Uterus (tissue), 4 donors: ENCODE results near the gene SYMPK. TPM values are rescaled to one million over a fixed set of nuclear protein-coding genes. Genes with fewer than 3 reads are reported as not detected.

Experiments
- DNase-seq, 2 donors: peaks; one replicate each; pipeline ENCODE4 v3.0.0-alpha.2; 2019 to 2020
- H3K27ac ChIP-seq, 2 donors: fragments of 200-600 bp; sonication (generic); 1 replicate in 1 of 2; 2 replicates in 1 of 2; pipeline ENCODE4 v1.5.1; 2016 to 2018
- H3K27me3 ChIP-seq, 2 donors: fragments of 200-600 bp; sonication (generic); one replicate each; pipeline ENCODE4 v1.5.1; 2018 to 2019; ENCODE audit warnings: control low read depth in 1 of 2
- H3K36me3 ChIP-seq, 2 donors: fragments of 200-600 bp; sonication (generic); one replicate each; pipeline ENCODE4 v1.5.1; 2019; ENCODE audit warnings: control low read depth in 1 of 2
- H3K4me1 ChIP-seq, 2 donors: fragments of 200-600 bp; sonication (generic); one replicate each; pipeline ENCODE4 v1.5.1; 2018 to 2019; ENCODE audit warnings: control low read depth in 1 of 2
- H3K4me3 ChIP-seq, 2 donors: fragments of 200-600 bp; sonication (generic); 1 replicate in 1 of 2; 2 replicates in 1 of 2; pipeline ENCODE4 v1.5.1; 2018 to 2019; ENCODE audit warnings: mild to moderate bottlenecking in 1 of 2
- H3K9me3 ChIP-seq, 2 donors: fragments of 200-600 bp; sonication (generic); one replicate each; pipeline ENCODE4 v1.5.1; 2019; ENCODE audit warnings: control low read depth in 1 of 2
- POLR2A ChIP-seq, 2 donors: fragments of 450-650 bp; IDR thresholded peaks; one replicate each; pipeline ENCODE4 v1.6.1; 2016; ENCODE audit warnings: antibody characterized with exemption in 2 of 2, mild to moderate bottlenecking in 1 of 2, moderate library complexity in 1 of 2
- intact Hi-C: fragments of 100-400 bp; cut with DNase I; formaldehyde crosslinking; loops from one replicate; pipeline ENCODE4 v1.15.1; 2023; ENCODE audit warnings: low total_unique reads
- total RNA-seq, 4 donors: library from RNA; depleted of rRNA in 3 of 4; stranded (reverse); fragments of >200 nt in 3 of 4; gene quantifications; one replicate each; pipeline versions ENCODE4 v1.1.0 to v1.2.4, GENCODE V29; 2014 to 2023
- TF ChIP-seq, protein P1 (sequence below), 4 experiments: fragments of 200-600 bp in 2 of 4; fragments of 450-650 bp in 2 of 4; sonication (generic) in 2 of 4; IDR thresholded peaks; one replicate each; pipeline ENCODE4 v1.5.1; 2016 to 2019; ENCODE audit warnings: antibody characterized with exemption in 4 of 4, mild to moderate bottlenecking in 2 of 4, moderate library complexity in 1 of 4
- donor health status: DM: yes; HTN: yes; CAD: no.

SYMPK gene
- total RNA-seq, 4 donors from 2014 or later = 32.0 to 72.6 (median 46.4) TPM

DNA sequence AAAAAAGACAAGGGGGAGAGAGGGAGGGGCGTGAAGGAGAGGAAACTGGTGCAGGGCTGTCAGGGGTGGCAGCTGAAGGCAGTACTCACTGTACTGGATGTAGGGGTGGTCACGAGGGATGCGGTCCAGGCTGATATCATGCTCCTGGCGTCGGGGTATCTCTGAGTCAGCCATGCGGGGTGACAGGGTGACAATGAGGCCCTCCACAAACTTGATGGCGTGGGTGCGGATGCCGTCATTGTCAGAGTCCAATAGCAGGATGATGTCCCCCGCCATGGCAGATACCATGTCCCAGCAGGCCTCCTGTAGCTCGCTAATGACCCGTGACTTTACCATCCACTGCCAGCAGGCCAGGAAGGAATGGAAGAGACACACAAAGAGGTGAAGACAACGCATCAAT is 15.3 kb downstream of the SYMPK start:
- no peak for DNase-seq
- no peaks in the 10 kb centered on the region for H3K27me3 ChIP-seq
- no peaks in the 10 kb centered on the region for H3K9me3 ChIP-seq
- TF ChIP-seq, protein P1, sequence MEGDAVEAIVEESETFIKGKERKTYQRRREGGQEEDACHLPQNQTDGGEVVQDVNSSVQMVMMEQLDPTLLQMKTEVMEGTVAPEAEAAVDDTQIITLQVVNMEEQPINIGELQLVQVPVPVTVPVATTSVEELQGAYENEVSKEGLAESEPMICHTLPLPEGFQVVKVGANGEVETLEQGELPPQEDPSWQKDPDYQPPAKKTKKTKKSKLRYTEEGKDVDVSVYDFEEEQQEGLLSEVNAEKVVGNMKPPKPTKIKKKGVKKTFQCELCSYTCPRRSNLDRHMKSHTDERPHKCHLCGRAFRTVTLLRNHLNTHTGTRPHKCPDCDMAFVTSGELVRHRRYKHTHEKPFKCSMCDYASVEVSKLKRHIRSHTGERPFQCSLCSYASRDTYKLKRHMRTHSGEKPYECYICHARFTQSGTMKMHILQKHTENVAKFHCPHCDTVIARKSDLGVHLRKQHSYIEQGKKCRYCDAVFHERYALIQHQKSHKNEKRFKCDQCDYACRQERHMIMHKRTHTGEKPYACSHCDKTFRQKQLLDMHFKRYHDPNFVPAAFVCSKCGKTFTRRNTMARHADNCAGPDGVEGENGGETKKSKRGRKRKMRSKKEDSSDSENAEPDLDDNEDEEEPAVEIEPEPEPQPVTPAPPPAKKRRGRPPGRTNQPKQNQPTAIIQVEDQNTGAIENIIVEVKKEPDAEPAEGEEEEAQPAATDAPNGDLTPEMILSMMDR (IDR thresholded peaks at IDR 0.05) = no peak
- no peak for TF ChIP-seq POLR2A (IDR thresholded peaks at IDR 0.05)
- no peaks in the 10 kb centered on the region for H3K4me1 ChIP-seq
- H3K4me3 ChIP-seq = no peak overlapping the region
- H3K36me3 ChIP-seq = no peaks in the 10 kb centered on the region
- intact Hi-C loops = no loop called here
- H3K27ac ChIP-seq = no peak overlapping the region

DNA sequence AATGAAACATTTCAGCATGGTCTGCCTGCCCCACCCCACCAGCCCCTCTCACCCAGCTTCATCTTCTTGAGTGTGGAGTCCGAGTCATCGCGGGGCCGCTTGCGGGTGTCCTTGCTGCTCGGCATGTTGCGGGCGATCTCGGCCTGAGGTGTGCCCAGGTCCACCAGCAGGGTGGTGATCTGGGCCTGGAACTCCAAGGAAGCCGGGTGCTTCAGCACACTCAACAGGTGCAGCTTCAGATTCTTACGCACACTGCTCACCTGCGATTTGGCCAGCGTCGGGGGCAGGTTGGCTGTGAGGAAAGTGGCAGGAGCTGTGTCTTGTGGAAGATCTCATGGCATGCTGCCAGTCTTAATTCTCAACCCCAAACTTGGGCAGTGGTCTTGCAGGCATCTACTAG is 20.7 kb downstream of the SYMPK start:
- Histone ChIP-seq H3K36me3 (no peaks in the 10 kb centered on the region), H3K27me3 (no peaks in the 10 kb centered on the region)
- DNase-seq = no peak

DNA sequence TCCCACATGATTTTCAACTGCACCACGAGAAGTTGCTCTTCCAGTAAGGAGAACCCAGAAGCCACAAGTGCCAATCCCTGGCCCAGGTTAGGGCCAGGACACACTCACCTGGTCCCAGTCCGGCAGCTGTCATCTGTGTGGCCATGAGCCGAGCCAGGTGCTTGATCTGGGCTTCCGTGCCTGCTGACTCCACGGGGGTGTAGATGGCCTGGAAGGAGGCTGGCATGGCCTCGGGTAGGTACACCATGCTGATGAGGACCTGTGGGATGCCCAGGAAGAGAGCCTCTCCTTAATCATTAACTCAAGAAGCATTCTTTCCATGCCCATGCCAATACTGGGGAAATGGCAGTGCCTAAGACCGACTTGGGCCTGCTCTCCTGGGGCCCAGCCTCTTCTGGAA is 28.0 kb downstream of the SYMPK start:
- Histone ChIP-seq H3K9me3 (no peaks in the 10 kb centered on the region), H3K27ac (no peak overlapping the region), H3K4me1 (no peaks in the 10 kb centered on the region), H3K36me3 (no peaks in the 10 kb centered on the region), H3K27me3 (no peaks in the 10 kb centered on the region), H3K4me3 (no peak overlapping the region)
- no peak for DNase-seq
- TF ChIP-seq POLR2A (IDR thresholded peaks at IDR 0.05) = no peak
- TF ChIP-seq, protein P1 (IDR thresholded peaks at IDR 0.05) = no peak
- intact Hi-C loops = no loop called here

More for the DNA sequence above, 20.7 kb downstream of the SYMPK start:
- Histone ChIP-seq H3K9me3 (no peaks in the 10 kb centered on the region), H3K4me1 (no peaks in the 10 kb centered on the region), H3K4me3 (no peak overlapping the region), H3K27ac (no peak overlapping the region)
- intact Hi-C loops = no loop called here
- no peak for TF ChIP-seq POLR2A (IDR thresholded peaks at IDR 0.05)

DNA sequence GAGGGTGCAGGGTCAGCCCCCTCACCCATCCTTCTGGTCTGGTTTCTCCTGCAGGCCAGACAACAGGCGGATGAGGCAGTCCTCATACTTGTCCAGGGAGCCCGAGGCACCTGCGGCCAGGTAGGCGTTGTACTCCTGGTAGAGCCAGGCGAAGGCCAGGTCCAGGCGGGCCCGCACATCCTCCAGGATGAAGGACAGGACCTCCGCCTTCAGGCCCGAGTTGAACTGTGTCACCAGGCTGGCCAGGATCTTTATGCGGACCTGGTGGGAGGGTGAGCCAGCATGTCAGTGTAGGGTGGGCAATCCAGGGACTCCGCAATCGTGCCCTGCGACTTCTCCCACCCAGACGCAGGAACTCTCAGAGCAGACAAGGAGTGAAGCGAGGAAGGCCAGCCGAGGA is 34.0 kb downstream of the SYMPK start:
- no peak overlapping the region for H3K27ac ChIP-seq
- H3K9me3 ChIP-seq = no peaks in the 10 kb centered on the region
- intact Hi-C loops = no loop called here
- no peak for TF ChIP-seq POLR2A (IDR thresholded peaks at IDR 0.05)
- TF ChIP-seq, protein P1 (IDR thresholded peaks at IDR 0.05) = no peak
- no peaks in the 10 kb centered on the region for H3K4me1 ChIP-seq
- no peaks in the 10 kb centered on the region for H3K27me3 ChIP-seq
- no peak overlapping the region for H3K4me3 ChIP-seq
- no peaks in the 10 kb centered on the region for H3K36me3 ChIP-seq
- DNase-seq = no peak

DNA sequence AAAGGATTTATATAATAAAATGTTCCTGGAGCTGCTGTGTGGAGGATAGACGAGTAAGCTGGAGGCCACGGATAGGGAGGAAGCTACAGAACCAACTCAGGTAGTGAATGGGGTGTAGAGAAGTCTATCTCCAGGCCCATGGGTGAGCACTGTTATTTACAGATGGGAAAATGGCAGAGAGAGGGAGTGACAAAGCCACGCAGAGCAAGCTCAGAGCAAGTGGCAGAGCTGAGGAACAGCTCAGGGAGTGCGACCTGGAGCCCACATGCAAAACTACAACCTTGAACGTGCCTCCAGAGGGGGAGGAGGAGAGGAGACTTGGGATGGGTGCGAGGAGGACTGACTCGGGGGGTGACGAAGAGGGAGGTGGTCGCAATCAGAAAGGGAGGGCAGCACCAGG is 34.4 kb downstream of the SYMPK start:
- H3K4me3 ChIP-seq = no peak overlapping the region
- no peak for DNase-seq
- no peaks in the 10 kb centered on the region for H3K9me3 ChIP-seq
- H3K27ac ChIP-seq = no peak overlapping the region
- no peaks in the 10 kb centered on the region for H3K27me3 ChIP-seq
- TF ChIP-seq, protein P1 (IDR thresholded peaks at IDR 0.05) = no peak
- no peak for TF ChIP-seq POLR2A (IDR thresholded peaks at IDR 0.05)
- H3K4me1 ChIP-seq = no peaks in the 10 kb centered on the region
- H3K36me3 ChIP-seq = no peaks in the 10 kb centered on the region
- intact Hi-C loops = no loop called here

DNA sequence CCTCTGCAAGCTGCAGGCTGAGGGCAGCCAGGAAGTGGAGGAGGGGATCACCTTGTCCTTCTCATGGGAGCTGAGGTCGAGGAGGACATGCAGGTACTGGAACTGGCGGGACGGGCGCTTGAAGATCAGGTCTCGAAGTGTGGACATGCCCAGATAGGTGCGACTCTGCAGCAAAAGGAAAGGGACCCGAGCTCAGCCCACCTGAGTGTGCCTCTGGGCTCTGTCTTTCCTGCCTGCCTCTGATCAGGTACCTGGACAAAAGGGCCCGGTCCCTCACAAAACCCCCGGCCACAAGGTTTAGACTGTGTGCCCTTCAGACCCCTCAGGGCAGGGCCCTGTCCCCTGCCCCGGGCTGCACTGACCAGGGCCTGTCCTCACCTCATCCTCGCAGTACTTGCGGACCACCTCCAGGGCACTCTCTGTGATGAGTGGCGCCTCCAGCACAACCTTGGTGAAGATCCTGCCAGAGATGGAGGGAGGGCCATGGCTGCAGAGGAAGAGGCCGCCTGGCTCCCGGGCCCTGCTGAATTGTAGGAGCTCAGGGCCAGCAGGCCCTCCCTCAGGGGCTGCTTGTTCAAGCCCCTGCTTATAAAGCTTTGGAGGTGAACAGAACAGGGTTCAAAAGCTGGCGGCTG is 35.4 kb downstream of the SYMPK start:
- intact Hi-C loops = no loop called here
- TF ChIP-seq POLR2A (IDR thresholded peaks at IDR 0.05) = no peak
- TF ChIP-seq, protein P1 (IDR thresholded peaks at IDR 0.05) = no peak
- no peaks in the 10 kb centered on the region for H3K36me3 ChIP-seq

More for the DNA sequence above, 35.4 kb downstream of the SYMPK start:
- no peak overlapping the region for H3K4me3 ChIP-seq
- no peak for DNase-seq
- no peaks in the 10 kb centered on the region for H3K9me3 ChIP-seq
- H3K4me1 ChIP-seq = no peaks in the 10 kb centered on the region
- no peak overlapping the region for H3K27ac ChIP-seq
- H3K27me3 ChIP-seq = no peaks in the 10 kb centered on the region
